ENCODE results near the gene LAMA4.

Gene LAMA4

DNA sequence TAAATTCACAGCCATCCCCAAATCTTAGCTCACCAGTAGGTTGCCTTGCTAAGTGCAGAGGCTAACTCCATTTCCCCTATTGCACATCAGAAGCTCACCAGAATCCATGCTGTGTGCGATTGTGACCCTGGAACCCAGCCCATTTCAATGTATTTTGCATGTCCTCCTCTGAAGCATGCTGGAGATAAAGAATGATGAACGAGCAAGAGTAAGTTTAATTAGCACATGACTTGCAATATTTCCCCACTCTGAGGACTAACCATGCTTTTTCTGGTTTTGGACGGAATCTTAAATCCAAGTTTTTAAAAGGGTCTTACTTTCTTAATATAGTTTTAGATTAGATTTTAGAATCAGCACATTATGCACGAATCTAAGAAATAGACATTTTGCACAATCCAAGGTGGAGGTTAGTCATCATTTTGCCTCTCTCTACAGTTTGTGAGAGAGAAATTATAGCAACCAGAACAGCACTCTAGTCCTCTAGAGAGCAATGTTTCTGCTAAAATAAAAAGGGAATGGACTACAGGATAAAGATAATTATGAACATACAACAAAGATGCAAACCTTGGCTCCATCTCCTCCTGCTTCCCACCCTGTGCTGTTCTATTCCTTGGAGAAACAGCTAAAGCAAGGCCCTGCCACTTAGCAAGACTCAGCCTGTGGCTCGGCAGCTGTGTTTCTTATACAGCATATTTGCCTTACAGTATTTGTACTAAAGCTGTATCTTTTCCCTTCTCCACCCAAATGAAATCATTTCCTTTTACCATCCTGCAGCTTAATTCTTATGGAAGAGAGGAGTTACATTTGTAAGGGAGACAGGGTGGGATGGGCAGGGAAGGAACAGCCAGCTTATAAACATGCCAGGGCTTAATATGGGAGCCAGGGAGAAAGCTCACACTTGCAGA, 24.9 kb upstream of the LAMA4 start:
- no peak for DNase-seq (ENCODE audit: low read depth in 2 of 2)

DNA sequence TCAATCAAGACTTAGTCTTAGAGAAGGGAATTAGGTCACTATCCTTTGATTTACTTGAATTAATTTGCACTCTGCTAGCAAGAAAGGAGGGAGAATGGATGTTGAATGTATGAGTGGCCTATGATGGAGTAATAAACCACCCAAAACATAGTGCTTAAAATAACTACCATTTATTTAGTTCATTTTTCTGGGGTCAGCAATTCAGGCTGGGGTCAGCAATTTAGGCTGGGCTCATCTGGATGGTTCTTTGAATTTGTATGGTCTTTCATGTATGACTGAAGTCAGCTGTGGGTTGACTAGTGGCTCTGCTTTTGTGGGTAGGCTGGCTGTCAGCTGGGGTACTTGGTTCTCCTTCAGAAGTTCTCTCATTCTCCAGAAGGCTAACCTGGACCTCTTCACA, 21.0 kb upstream of the LAMA4 start:
- no peak for DNase-seq (ENCODE audit: low read depth in 2 of 2)

DNA sequence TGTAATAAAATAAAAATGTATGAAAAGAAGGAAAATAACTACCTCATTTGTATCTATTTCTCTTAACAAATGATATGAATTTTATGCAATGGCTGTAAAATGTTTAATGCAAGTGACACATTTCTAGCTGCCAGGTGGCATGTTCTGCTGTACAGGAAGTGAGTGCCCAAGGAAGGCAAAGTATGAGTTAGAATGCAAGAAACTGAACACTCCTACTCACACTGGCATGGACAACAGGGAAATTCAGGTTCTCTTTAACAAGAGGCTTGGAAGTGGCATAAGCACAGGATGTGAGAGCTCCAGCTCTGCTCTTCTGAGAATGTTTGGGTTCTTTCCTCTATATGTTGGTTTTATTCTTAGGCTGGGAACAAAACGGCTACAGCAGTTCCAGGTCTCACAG, 20.4 kb upstream of the LAMA4 start:
- no peak for DNase-seq (ENCODE audit: low read depth in 2 of 2)

DNA sequence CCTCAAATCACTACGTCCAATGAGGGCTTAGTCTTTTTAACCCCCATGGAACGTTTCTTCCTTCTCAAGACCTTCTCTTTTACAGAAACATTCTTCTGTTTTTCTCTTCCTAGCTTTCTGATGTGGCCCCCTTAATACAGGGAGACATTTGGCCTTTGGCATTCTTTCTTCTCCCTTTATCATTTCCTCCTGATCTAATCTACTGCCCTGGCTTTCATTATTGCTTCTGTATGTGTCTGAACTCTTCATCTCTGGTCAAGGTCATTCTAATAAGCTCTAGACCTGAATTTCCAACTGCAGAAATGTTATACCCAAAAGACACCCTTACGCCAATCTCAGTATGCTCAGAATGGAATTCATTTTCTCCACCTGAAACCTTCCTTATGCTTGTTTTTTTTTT, 18.4 kb upstream of the LAMA4 start:
- no peak for DNase-seq (ENCODE audit: low read depth in 2 of 2)

DNA sequence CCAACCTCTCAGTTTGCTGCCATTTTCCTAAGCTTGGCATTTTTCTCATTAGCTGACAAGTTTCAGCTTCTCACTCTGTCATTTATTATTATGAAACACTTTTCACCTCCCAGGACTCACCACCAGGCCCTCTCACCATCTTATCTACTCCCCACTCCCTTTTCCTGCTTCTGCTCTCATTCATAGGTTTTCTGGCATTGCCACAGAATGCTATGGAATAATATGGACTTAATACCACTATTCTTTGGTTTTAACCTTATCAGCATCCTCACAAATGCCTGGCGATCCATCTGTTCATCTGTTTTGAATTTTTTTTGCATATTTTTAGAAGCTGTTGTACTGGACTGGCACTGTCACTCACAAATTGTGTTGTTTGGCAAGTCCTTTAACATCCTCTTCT, 16.4 kb upstream of the LAMA4 start:
- DNase-seq (ENCODE audit: low read depth in 2 of 2) = no peak

DNA sequence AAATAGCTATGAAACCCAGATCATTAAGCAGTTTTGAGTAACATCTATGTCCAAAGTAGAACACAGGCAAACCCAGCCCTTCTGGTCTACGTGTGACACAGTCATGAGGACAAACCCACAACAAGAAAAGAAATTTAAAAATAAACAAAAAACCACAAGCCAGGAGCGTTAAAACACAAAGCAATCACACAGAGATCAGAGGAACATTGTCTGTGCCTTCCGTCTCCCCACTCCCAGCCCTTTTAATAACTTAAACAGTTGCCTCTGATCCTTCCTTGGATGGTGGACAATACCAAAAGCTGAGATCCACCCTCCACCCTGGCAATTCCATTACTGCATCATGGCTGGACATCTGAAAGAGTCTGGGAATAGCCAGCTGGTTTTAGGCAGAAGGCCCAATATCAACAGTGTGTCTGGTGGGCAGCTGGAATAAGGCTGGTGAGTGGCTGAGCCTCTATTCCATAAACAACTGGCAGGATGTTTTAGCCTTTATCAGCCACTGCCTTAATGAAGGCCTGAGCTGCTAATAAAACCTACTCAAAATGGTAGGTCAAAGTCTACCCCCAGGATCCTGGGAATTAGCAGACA, 15.7 kb upstream of the LAMA4 start:
- DNase-seq (ENCODE audit: low read depth in 2 of 2) = no peak

DNA sequence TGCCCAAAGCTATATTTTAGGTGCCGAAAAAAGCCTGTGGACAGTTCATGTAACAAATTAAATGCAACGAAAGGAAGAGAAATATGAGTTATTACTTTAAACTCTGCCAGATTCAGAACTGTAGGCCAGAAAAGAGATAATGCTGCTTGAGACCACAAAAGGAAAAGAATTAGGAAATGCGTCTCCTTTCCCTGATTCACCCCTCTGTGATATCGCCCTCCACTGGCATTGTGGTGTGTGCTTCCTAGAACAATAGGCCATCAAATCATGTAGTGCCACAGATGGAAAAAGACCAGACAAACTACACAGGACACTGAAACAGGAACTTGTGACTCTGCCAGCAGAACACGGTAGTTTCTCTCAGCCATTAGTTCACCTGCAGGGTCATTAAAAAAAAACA, 14.7 kb upstream of the LAMA4 start:
- DNase-seq (ENCODE audit: low read depth in 2 of 2) = no peak

DNA sequence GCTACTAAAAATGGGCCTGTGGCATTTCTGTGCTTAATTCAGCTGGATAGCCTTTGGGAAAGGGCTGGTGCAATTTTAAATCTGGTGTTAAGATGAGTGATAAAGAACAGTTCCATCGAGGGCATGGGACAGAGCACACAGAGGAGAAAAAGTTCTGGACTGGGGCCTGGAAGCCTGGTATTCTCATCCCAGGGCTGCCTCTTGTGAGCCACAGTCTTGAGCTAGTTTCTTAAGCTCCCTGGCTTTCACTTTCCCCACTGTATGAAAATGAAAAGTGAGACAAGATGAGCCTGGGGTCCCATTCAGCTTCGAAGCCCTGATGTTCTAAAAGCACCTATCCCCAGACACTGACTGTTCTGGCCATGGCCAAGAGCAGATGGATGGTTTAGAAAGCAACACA, 14.3 kb upstream of the LAMA4 start:
- DNase-seq (ENCODE audit: low read depth in 2 of 2) = no peak

DNA sequence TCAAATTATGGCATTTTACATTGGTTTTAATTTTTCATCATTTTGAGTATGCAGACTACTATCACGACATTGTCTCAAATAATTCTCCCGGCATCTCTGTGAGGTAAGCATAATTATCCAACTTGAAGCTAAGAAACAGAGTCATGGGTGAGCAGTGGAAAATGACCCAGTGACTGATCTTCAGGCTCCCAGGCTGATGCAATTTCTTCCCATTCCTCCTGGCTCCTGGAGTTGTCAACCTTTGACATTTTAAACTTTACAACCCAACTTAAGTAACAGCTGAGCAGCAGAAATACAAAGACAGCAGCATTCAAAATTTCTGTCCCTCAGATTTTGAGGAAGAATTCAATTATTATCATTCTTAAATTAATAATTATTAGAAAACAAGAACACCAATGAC, 13.7 kb upstream of the LAMA4 start:
- DNase-seq (ENCODE audit: low read depth in 2 of 2) = no peak

DNA sequence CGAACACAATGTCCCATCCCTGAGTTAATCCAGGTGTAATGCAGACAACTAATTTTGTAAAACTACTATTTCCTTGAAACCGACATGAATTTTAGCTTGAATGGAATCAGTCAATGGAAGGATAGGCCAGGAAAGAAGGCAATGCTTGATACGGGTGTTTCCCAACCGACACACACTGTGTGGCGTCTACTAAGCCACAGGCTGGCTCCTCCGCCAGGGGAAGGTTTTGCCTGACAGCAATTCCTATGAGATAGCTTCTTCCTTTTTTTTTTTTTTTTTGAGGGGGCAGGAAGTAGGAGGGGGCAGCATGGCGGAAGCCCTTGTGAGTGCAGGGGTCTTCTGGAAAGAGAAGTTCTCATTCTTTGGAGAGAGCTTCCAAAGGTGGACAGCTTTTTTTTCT, 12.0 kb upstream of the LAMA4 start:
- DNase-seq (ENCODE audit: low read depth in 2 of 2) = no peak

DNA sequence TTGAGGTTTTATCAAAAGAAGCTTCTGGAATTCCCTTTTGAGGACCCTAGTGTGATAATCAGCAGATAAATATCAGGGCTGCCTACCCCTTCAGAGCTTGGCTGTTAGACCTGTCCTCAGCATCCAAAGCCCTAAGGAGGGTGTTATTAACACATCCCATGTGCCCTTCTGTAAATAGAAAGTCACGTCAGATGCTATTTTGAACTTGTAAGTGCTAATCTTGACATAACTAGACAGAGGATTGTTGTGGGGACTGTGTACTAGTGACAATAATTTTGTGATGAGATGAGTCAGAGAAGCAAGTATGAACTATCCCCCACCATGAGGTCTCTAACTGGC, 4.9 kb upstream of the LAMA4 start:
- no peak for DNase-seq (ENCODE audit: low read depth in 2 of 2)

DNA sequence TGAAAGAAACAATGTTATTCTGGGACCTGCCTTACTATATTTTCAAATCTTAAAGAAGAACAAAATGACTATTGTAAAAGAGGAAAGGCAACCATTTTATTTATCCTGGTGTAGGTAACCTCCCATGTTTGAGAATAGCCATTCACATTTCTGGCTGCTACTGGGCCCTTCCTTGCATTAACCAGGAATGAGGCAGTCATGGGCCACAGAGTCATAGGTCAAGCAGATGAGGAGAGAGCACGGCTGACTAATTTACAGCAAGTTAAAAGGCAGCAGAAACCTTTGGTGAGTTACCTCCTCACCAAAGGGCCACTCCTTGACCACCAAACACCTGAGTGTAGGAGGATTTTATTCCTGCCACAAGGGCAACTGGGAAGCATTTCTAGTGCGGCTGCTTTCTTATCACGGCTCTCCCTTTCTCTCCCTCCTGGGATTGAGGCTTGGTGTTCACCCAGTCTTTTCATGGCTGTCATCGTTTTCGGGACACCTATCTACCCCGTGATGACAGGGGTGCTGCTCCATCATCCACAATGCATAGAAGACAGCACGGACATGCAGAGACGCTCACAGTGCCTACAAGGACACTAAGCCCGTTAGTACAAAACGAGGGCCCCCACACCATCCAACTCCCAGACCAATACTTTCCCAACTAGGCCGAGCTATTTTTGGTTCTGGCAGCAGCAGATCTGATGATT, 4.4 kb upstream of the LAMA4 start:
- DNase-seq (ENCODE audit: low read depth in 2 of 2) = no peak

DNA sequence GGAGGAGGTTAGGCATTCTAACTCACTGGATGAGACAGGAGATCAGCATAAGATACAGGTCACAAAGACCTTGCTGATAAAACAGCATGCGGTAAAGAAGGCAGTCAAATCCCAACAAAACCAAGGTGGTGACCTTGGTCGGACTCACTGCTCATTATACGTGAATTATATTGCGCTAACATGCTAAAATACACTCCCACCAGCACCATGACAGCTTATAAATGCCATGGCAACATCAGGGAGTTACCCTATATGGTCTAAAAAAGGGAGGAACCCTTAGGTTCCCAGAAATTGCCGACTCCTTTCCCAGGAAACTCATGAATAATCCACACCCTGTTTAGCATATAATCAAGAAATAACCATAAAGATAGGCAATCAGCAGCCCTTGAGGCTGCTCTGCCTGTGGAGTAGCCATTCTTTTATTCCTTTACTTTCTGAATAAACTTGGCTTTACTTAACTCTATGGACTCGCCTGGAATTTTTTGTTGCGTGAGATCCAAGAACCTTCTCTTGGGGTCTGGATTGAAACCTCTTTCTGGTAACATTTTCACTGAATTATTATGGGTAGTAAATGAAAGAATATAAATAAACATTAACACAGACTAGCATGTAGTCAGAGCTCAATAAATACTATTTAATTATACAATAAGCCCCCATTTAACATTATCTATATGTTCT, 3.0 kb upstream of the LAMA4 start:
- DNase-seq (ENCODE audit: low read depth in 2 of 2) = no peak

DNA sequence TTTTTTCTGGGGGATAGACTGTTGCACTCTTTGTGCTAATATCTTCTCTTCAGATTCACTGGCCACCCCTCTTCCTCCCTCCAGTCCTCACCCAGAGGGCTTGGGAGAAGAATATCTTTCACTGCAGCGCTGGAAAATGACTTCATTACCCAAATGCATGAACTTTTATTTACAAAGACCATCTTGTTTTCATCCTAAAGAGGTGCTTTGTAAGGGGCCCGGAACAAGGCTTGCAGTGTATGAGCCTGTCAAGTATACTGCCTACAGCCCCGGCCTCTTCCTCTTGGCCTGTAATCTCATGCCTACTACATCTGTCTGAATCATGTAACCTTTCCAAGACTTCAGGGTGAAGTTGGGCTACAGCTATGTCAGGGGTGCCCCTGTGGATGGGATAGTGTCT, 554 bp upstream of the LAMA4 start:
- no peak for DNase-seq (ENCODE audit: low read depth in 2 of 2)

DNA sequence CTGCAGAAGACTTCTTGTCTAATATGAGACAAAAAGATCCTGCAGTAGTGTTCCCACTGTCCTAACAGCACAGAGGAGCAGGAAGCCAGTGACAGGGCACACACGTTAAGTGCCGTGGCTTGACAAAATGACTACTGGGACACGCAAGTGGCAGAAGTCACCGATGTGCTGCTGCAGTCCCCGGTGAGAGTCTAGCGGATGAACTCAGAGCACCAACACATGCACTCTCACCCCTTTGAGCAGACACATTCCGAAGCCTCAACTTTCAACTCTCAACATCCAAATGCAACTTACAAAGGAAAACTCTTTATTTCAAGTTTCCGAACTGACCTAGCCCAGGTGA, 898 bp downstream of the LAMA4 start:
- no peak for DNase-seq (ENCODE audit: low read depth in 2 of 2)

DNA sequence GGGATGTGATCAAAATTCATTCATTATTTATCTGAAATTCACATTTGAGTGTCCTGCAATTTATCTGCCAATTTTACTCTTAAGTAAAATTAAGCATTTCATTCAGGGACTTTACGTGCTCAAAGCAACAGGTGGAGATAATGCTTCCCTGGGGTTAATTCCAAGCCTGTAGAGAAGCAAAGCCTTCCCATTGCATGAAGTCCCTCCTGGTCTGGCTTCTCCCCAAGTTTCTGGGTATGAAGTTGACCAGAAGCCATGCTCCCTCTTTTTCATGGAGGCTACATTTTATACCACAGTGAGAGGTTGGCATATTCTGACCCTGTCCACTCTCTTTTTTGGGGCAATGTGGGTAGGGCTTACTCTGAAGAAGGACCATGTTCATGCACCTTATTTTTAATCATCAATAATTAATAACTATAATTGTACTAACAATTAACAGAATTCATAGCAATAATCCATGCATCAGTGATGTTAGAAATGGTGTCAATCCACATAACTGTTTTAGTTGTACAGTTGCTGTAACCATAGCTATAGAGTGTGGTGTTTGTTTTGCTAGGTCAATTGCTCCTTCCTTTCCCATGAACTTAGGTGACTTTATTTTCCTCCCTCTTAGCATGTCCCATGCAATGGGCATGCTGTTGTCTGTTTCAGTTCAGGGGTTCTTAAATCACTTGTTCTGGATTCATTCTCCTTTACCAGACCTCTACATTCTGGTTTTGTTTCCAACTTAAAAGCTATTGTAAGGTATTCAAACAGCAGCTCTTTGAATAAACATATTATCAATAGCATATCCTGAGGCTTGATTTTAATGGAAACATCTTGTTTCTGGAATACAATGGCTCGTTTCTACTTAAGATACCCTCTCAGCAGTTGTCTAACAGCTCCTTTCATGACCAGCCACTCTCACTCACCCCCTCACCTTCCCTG, 1.5 kb downstream of the LAMA4 start:
- no peak for DNase-seq (ENCODE audit: low read depth in 2 of 2)

DNA sequence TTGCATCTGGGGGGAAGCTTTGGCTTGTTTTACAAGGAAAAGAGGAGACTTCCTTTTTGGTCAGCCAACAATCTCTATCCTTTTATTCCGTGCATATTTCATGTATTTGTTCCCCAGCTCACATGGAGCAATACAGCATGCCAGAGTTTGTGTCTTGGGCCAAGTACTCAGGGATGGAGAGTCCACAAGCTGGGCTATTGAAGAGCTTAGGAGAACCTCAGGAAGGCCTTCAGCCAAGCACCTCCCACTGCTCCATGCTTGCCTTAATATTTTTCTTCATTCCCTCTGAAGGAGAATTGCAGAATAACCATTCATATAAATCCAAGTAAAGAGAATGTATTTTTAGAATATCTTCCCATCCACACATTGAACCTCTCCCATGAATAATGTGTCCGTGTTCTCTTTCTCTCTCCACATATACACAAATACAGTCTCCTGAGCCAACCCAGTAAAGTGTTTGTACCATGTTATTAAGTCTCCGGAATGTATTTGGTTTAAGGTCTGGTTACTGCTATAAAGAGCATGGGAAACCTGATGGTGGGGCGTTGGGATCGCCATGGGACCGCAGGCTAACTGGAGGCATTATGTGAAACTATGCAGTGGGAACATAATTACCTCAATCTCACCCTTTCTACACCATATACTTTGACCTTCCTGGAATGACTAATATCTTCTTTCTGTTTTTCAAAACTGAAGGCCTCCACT, 3.0 kb downstream of the LAMA4 start:
- DNase-seq (ENCODE audit: low read depth in 2 of 2) = no peak

DNA sequence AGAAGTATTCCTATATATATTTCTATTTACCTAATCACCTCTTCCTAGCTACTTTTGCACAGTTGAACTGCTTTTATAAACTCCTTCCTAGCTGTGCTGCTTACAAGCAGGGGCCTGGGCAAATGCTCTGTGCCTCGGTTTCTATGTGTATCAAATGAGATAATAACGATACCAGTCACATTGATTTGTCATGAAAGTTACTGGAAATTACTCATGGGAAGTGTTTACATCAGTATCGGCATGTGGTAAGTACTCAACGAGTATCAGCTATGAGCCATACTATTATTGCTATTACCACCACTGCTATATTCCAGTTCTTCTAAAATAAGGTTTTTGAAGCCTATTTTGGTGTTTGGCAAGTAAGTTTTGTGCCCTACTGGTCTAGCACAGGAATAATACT, 4.9 kb downstream of the LAMA4 start:
- no peak for DNase-seq (ENCODE audit: low read depth in 2 of 2)

DNA sequence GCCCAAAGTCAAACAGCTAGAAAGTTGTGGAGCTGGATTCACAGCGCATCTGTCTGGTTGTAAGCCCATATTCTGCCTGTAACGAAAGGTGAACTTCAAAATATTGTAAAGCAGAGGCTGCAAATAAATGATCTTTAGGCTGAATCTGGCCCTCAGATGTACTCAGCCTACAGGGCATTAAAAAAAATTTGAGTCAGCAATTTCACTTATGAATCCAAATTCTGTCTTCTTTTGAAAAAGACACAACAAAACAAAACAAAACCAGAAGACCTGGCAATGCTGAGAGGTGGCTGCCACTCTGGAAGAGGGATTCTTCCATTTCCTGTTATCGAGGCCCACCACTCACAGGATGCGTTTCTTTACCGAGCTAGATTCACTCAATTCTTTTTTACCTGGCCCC, 7.1 kb downstream of the LAMA4 start:
- no peak for DNase-seq (ENCODE audit: low read depth in 2 of 2)

DNA sequence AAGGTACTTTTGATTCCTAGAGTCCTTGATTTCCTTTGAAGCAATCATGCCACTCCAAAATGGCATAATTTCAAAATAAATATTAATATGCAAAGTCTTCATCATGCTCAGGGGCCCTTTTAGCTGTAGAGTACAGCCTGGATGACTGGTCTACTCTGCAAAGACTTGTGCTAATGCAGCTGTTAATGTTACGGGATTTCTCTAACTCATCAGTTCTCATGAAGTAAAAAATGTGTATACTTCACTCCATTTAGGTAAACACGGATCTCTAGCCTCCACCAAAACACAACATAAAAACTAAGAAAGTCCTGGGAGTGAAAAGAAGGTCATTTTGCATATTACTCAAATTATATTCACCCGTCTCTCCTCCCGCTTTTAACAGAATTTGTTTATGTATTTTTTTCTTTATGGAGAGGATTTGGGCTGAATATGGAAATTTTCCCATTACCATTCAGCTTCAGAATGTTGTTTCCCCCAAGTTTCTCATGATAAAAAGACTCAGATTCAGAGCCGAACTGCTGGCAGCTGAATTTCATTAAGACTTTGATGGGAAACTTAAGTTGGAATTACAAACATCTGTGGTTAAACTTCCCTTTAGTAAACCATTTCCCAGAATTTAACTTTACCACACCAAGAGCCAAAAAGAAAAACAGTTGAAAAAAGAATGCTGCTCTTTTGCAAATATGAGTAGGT, 8.7 kb downstream of the LAMA4 start:
- DNase-seq (ENCODE audit: low read depth in 2 of 2) = no peak
